ENCODE data around the gene EPGN. TPM values are rescaled to one million over a fixed set of nuclear protein-coding genes. Genes with fewer than 3 reads are reported as not detected.

The EPGN gene
- polyA plus RNA-seq, 1 donor (not counting 4 experiments of a cell fraction or from before 2014, with no cell fraction given) = 330 TPM

DNA sequence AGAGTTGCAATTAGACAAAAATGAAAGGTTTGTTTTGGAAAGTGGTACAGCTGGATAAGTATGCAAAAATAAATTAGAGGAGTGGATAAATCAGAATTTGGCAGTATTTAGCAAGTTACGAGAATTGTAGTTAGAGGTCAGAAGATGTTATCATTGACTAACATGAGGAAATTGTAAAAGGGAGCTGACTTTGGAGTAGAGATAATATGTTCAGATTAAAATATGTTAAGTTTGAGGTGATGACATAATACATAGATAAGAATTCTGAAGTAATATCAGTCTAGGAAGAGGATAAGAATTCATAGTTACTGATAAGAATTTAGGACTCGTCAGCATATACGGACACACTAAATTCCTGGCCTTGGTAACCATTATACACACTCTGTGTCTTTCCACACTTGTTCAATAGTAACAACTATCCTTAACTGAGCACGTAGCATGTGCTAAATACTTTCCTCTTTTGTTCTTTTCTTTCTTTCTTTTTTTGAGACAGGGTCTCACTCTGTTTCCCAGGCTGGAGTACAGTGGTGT lies 4.1 kb upstream of the EPGN start:
- Histone ChIP-seq H3K27ac (ENCODE audit: control insufficient read depth, insufficient read depth, low read length) (no peak overlapping the region), H3K4me3 (ENCODE audit: control insufficient read depth in 2 of 3, extremely low read depth in 1 of 3, insufficient read depth in 2 of 3, low read depth in 1 of 3, low read length in 3 of 3) (no peak overlapping the region), H3K9me3 (ENCODE audit: control insufficient read depth, low read depth, low read length) (no peaks in the 10 kb centered on the region), H3K79me2 (ENCODE audit: control insufficient read depth, insufficient read depth, low read length) (peaks cover 2% of the 10 kb centered on the region), H3K9ac (ENCODE audit: control insufficient read depth, extremely low read depth, insufficient read depth, low read length) (no peak overlapping the region), H3K9me1 (ENCODE audit: control insufficient read depth, extremely low read depth, insufficient read depth, low read length) (no peaks in the 10 kb centered on the region), H2AFZ (ENCODE audit: control insufficient read depth, low read length) (no peak overlapping the region), H3K27me3 (ENCODE audit: control insufficient read depth, extremely low read depth, insufficient read depth, low read length) (no peaks in the 10 kb centered on the region), H3K36me3 (ENCODE audit: control insufficient read depth in 2 of 2, extremely low read depth in 1 of 2, insufficient read depth in 2 of 2, low read length in 2 of 2) (no peaks in the 10 kb centered on the region), H4K20me1 (ENCODE audit: control insufficient read depth, extremely low read depth, insufficient read depth, low read length) (no peaks in the 10 kb centered on the region), H3K4me1 (ENCODE audit: control insufficient read depth, extremely low read depth, insufficient read depth, low read length) (peaks cover 25% of the 10 kb centered on the region), H3K4me2 (ENCODE audit: control insufficient read depth, extremely low read depth, insufficient read depth, low read depth, low read length) (no peak overlapping the region)
- no peak for DNase-seq (ENCODE audit: low read depth, low spot score)
- dilution Hi-C loops (cut with MboI; ENCODE audit: extremely low pct_ligation_motif_present, low sequenced_read_pairs) = no loop called here
- no peak for TF ChIP-seq EZH2 (IDR thresholded peaks at IDR 0.05; ENCODE audit: low read length)
- TF ChIP-seq, protein P1, sequence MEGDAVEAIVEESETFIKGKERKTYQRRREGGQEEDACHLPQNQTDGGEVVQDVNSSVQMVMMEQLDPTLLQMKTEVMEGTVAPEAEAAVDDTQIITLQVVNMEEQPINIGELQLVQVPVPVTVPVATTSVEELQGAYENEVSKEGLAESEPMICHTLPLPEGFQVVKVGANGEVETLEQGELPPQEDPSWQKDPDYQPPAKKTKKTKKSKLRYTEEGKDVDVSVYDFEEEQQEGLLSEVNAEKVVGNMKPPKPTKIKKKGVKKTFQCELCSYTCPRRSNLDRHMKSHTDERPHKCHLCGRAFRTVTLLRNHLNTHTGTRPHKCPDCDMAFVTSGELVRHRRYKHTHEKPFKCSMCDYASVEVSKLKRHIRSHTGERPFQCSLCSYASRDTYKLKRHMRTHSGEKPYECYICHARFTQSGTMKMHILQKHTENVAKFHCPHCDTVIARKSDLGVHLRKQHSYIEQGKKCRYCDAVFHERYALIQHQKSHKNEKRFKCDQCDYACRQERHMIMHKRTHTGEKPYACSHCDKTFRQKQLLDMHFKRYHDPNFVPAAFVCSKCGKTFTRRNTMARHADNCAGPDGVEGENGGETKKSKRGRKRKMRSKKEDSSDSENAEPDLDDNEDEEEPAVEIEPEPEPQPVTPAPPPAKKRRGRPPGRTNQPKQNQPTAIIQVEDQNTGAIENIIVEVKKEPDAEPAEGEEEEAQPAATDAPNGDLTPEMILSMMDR (optimal IDR thresholded peaks at IDR 0.05 in 1 of 3, IDR thresholded peaks at IDR 0.05 in 1 of 3, conservative IDR thresholded peaks at IDR 0.05 in 1 of 3; ENCODE audit: extremely low read depth in 1 of 3, insufficient read depth in 2 of 3, low read length in 3 of 3) = no peak
- FAIRE-seq = no peak

DNA sequence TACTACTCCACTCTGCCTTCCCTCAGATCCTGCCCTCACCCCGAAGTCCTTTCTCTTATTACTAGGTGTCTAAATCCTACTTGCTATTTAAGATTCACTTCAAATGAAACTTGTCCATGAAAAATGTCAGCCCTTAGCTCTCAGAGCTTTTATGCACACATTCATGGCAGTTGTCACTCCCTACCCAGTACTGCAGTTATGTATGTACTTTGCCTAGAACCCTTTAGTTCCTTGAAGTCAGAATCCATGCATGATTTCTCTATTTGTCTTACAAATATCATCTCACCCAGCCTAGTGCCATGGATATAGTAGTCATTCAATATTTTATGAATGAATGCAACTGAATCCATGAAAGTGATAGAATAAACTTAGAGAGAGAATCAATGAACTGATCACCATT lies 3.3 kb upstream of the EPGN start:
- H3K9me1 ChIP-seq (ENCODE audit: control insufficient read depth, extremely low read depth, insufficient read depth, low read length) = no peaks in the 10 kb centered on the region
- dilution Hi-C loops (cut with MboI; ENCODE audit: extremely low pct_ligation_motif_present, low sequenced_read_pairs) = no loop called here
- no peak overlapping the region for H3K4me2 ChIP-seq (ENCODE audit: control insufficient read depth, extremely low read depth, insufficient read depth, low read depth, low read length)
- H4K20me1 ChIP-seq (ENCODE audit: control insufficient read depth, extremely low read depth, insufficient read depth, low read length) = no peaks in the 10 kb centered on the region
- H3K27me3 ChIP-seq (ENCODE audit: control insufficient read depth, extremely low read depth, insufficient read depth, low read length) = no peaks in the 10 kb centered on the region
- H3K4me3 ChIP-seq (ENCODE audit: control insufficient read depth in 2 of 3, extremely low read depth in 1 of 3, insufficient read depth in 2 of 3, low read depth in 1 of 3, low read length in 3 of 3) = no peak overlapping the region
- H3K9me3 ChIP-seq (ENCODE audit: control insufficient read depth, low read depth, low read length) = no peaks in the 10 kb centered on the region
- no peak overlapping the region for H2AFZ ChIP-seq (ENCODE audit: control insufficient read depth, low read length)
- H3K36me3 ChIP-seq (ENCODE audit: control insufficient read depth in 2 of 2, extremely low read depth in 1 of 2, insufficient read depth in 2 of 2, low read length in 2 of 2) = peaks cover 0 to 4% of the 10 kb centered on the region in 2 experiments
- no peak for TF ChIP-seq EZH2 (IDR thresholded peaks at IDR 0.05; ENCODE audit: low read length)
- TF ChIP-seq, protein P1 (optimal IDR thresholded peaks at IDR 0.05 in 1 of 3, IDR thresholded peaks at IDR 0.05 in 1 of 3, conservative IDR thresholded peaks at IDR 0.05 in 1 of 3; ENCODE audit: extremely low read depth in 1 of 3, insufficient read depth in 2 of 3, low read length in 3 of 3) = no peak
- peaks cover 29% of the 10 kb centered on the region for H3K4me1 ChIP-seq (ENCODE audit: control insufficient read depth, extremely low read depth, insufficient read depth, low read length)
- H3K9ac ChIP-seq (ENCODE audit: control insufficient read depth, extremely low read depth, insufficient read depth, low read length) = no peak overlapping the region
- peak; percentile 67 for FAIRE-seq
- H3K79me2 ChIP-seq (ENCODE audit: control insufficient read depth, insufficient read depth, low read length) = peaks cover 9% of the 10 kb centered on the region
- H3K27ac ChIP-seq (ENCODE audit: control insufficient read depth, insufficient read depth, low read length) = no peak overlapping the region
- no peak for DNase-seq (ENCODE audit: low read depth, low spot score)
